HepG2 (cell line): ENCODE results near the gene POU2F2.

Source experiments
- TCF7 ChIP-seq: sonication (generic); IDR thresholded peaks from 2 replicates; pipeline ENCODE4 v1.6.1; 2016; ENCODE audit warnings: antibody characterized with exemption, low read depth
- ZNF484 ChIP-seq: sonication (generic); formaldehyde crosslinking; IDR thresholded peaks from 2 replicates; pipeline ENCODE4 v1.5.1; 2020; ENCODE audit warnings: mild to moderate bottlenecking, low read depth, missing genetic modification reagents, borderline replicate concordance
- ZNF766 ChIP-seq: sonication (generic); formaldehyde crosslinking; IDR thresholded peaks from 2 replicates; pipeline ENCODE4 v1.5.0; 2020; ENCODE audit warnings: missing genetic modification reagents, borderline replicate concordance
- ZZZ3 ChIP-seq: sonication (generic); formaldehyde crosslinking; IDR thresholded peaks from 2 replicates; pipeline ENCODE4 v1.4.0; 2020; ENCODE audit warnings: missing genetic modification reagents, mild to moderate bottlenecking, borderline replicate concordance
- TF ChIP-seq, protein P1 (sequence below): sonication (generic); formaldehyde crosslinking; IDR thresholded peaks from 2 replicates; pipeline ENCODE4 v1.5.0; 2020; ENCODE audit warnings: mild to moderate bottlenecking, missing genetic modification reagents, moderate library complexity
- TF ChIP-seq, protein P2 (sequence below): sonication (generic); formaldehyde crosslinking; IDR thresholded peaks from 2 replicates; pipeline ENCODE4 v1.5.0; 2020; ENCODE audit warnings: mild to moderate bottlenecking, low read depth, missing genetic modification reagents, borderline replicate concordance
- TF ChIP-seq, protein P3 (sequence below): sonication (generic); formaldehyde crosslinking; IDR thresholded peaks from 2 replicates; pipeline ENCODE4 v1.8.0; 2022; ENCODE audit warnings: mild to moderate bottlenecking, missing genetic modification reagents

GRCh38 chr19:42126574-42126973, 5.7 kb downstream of the POU2F2 start:
- TF ChIP-seq ZNF484 (no peak), ZNF766 (CRISPR knock-in tag) (no peak), ZZZ3 (CRISPR knock-in tag) (no peak), TCF7 (no peak)
- TF ChIP-seq, protein P1, sequence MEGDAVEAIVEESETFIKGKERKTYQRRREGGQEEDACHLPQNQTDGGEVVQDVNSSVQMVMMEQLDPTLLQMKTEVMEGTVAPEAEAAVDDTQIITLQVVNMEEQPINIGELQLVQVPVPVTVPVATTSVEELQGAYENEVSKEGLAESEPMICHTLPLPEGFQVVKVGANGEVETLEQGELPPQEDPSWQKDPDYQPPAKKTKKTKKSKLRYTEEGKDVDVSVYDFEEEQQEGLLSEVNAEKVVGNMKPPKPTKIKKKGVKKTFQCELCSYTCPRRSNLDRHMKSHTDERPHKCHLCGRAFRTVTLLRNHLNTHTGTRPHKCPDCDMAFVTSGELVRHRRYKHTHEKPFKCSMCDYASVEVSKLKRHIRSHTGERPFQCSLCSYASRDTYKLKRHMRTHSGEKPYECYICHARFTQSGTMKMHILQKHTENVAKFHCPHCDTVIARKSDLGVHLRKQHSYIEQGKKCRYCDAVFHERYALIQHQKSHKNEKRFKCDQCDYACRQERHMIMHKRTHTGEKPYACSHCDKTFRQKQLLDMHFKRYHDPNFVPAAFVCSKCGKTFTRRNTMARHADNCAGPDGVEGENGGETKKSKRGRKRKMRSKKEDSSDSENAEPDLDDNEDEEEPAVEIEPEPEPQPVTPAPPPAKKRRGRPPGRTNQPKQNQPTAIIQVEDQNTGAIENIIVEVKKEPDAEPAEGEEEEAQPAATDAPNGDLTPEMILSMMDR (CRISPR knock-in tag) = no peak
- TF ChIP-seq, protein P2, sequence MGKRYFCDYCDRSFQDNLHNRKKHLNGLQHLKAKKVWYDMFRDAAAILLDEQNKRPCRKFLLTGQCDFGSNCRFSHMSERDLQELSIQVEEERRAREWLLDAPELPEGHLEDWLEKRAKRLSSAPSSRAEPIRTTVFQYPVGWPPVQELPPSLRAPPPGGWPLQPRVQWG (CRISPR knock-in tag) = no peak
- TF ChIP-seq, protein P3, sequence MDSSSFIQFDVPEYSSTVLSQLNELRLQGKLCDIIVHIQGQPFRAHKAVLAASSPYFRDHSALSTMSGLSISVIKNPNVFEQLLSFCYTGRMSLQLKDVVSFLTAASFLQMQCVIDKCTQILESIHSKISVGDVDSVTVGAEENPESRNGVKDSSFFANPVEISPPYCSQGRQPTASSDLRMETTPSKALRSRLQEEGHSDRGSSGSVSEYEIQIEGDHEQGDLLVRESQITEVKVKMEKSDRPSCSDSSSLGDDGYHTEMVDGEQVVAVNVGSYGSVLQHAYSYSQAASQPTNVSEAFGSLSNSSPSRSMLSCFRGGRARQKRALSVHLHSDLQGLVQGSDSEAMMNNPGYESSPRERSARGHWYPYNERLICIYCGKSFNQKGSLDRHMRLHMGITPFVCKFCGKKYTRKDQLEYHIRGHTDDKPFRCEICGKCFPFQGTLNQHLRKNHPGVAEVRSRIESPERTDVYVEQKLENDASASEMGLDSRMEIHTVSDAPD (CRISPR knock-in tag) = no peak
